ENCODE measurements around the gene ZNF91. TPM values are rescaled to one million over a fixed set of nuclear protein-coding genes. Genes with fewer than 3 reads are reported as not detected.
"Not testable (repeated sequence)": the region's sequence is repeated elsewhere in the genome, so short reads cannot be mapped to it uniquely, and the experiment has no call there.

The ZNF91 gene
- total RNA-seq, 2 experiments from 2014 or later = 23.8 to 24.7 TPM

DNA sequence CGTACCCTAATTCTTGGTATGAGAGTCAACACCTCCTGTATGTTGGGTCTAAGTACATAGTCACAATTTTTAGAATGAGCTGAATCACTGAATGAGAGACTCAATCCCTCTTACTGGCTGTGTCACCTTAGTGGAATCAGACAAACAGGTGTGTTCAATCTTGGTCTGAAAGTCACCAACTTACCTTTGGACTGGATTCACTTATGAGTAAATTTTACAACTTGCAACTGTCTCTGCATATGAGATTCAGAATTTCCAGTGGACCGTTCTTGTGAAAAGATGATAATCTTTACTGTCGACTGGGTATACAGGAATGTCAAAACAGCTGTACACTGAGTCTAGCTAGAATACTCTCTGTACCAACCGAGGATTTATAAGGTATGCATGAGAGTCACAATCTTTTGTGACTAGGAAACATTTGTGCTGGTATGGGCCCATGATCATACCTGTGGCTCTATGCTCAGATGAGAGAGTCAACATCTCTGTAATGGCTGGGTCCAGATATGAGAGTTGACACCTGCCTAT, 5.9 kb upstream of the ZNF91 start:
- CTCF ChIA-PET = no interaction called here
- POLR2A ChIA-PET = no interaction called here

GRCh38 chr19:23399443-23399842, 4.2 kb upstream of the ZNF91 start:
- POLR2A ChIA-PET = no interaction called here
- CTCF ChIA-PET = no interaction called here

DNA sequence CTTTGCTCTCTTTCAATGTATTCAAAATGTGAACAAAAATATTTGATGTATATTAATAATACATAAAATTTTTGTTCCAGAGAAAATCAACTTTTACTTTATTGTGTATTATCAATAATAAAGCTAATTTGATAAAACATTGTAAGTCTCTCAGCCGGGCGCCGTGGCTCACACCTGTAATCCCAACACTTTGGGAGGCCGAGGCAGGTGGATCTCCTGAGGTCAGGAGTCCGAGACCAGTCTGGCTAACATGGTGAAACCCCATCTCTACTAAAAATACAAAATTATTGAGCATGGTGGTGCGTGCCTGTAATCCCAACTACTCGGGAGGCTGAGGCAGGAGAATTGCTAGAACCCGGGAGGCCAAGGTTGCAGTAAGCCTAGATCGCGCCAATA, 449 bp upstream of the ZNF91 start:
- ChIA-PET POLR2A (interaction anchor here (1.1 to 1.9 kb wide), 5 partner anchors 20 to 519 kb away, joined by 3 to 11 read pairs (median 4); partner anchors contain the start of genes ZNF675, ZNF724 and ZNF726), CTCF (interaction anchor here (0.9 to 1.0 kb wide), 2 partner anchors 11 to 45 kb away, joined by 3 read pairs; no protein-coding TSS in a partner anchor)

GRCh38 chr19:23394511-23394910, 760 bp downstream of the ZNF91 start:
- POLR2A ChIA-PET = interaction anchor here (0.6 to 1.9 kb wide), 7 partner anchors 22 to 520 kb away, joined by 3 to 11 read pairs (median 4); partner anchors contain the start of genes ZNF675, ZNF724 and ZNF726
- CTCF ChIA-PET = interaction anchor here (1.1 kb wide), 1 partner anchor 19 kb away, joined by 3 read pairs; no protein-coding TSS in a partner anchor

GRCh38 chr19:23393121-23393520, 2.1 kb downstream of the ZNF91 start:
- ChIA-PET CTCF (no interaction called here), POLR2A (no interaction called here)

- ChIA-PET CTCF (no interaction called here), POLR2A (no interaction called here)
Observed at GRCh38 chr19:23391236-23391635, 4.0 kb downstream of the ZNF91 start.

DNA sequence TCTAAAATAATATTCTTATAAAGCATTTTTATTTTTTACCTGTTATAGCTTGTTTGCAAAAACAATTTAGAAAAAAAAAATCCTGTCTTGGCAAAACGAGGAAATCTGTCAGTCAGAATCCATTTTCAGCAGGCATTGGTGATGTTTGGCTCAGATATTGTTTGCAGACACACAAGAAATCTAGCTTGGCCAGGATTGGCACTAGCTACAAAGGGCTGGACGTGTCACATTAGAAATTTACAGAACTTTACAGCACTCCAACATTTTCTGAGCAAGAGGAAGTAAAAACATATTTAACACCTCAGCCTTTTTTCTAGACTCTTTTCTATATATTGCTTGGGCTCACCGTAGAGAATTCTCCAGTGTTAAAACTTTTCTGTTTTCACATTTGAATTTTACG, 9.9 kb downstream of the ZNF91 start:
- ChIA-PET POLR2A (no interaction called here), CTCF (interaction anchor here (0.8 kb wide), 1 partner anchor 10 kb away, joined by 3 read pairs; the partner anchor contains the start of gene ZNF91)

DNA sequence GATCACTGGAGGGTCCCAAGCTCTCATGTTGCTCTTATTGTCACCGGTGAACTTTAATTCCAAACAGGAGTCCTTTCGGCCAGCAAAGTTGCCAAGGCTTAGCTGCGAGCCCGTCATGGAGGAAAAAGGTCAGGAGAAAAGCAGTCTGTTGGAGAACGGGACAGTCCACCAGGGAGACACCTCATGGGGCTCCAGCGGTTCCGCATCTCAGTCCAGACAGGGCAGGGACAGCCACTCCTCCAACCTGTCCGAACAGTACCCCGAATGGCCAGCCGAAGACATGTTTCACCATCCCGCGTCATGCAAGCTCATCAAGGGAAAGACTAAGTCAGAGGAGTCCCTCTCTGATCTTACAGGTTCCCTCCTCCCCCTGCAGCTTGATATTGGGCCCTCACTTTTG, 10.4 kb downstream of the ZNF91 start:
- POLR2A ChIA-PET = no interaction called here

GRCh38 chr19:23384166-23384565, 11.1 kb downstream of the ZNF91 start:
- POLR2A ChIA-PET = no interaction called here
- CTCF ChIA-PET = no interaction called here

More for the DNA sequence above, 10.4 kb downstream of the ZNF91 start:
- CTCF ChIA-PET = interaction anchor here (0.8 kb wide), 1 partner anchor 10 kb away, joined by 3 read pairs; the partner anchor contains the start of gene ZNF91

GRCh38 chr19:23382955-23383354, 12.3 kb downstream of the ZNF91 start:
- ChIA-PET POLR2A (no interaction called here), CTCF (interaction anchor here (0.6 kb wide), 1 partner anchor 134 kb away, joined by 4 read pairs; no protein-coding TSS in a partner anchor)

GRCh38 chr19:23381114-23381513, 14.2 kb downstream of the ZNF91 start:
- ChIA-PET POLR2A (no interaction called here), CTCF (no interaction called here)

DNA sequence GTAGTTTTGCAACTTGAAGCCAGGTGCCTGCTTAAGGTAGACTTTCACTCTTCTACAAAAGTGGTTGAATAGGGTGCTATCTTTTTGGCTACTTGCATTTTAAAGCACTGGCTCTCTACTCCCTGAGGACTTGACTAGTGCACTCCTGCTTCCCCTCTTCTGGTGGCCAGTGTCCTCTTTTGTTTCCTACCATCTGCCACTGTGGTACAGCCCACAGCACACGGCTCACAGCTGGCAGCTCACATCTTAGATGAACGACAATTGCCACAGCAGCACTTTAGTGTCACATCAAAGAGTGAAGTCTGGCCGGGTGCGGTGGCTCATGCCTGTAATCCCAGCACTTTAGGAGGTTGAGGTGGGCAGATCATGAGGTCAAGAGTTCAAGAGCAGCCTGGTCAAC, 15.6 kb downstream of the ZNF91 start:
- CTCF ChIA-PET = not testable (repeated sequence)
- POLR2A ChIA-PET = interaction anchor here (0.7 kb wide), 1 partner anchor 307 kb away, joined by 3 read pairs; no protein-coding TSS in a partner anchor

DNA sequence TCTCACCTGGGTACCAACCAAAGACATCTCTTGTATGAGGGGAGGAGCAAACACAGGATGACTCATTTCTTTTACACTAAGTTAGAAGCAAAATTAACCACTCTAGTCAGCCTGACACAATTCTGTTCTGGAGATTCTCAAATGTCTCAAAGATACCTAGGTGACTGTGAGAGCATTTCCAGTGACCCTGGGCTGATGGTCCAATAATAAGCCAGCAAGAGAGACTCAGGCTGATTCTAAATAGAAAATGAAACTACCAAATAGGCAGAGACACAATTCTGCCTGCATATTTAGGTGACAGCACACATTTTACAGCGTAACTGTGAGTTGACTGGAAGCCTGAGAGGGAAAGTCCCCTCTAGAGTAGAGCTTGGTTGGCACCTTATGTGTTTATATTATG, 16.3 kb downstream of the ZNF91 start:
- ChIA-PET POLR2A (no interaction called here), CTCF (no interaction called here)

- POLR2A ChIA-PET = no interaction called here
- CTCF ChIA-PET = no interaction called here
Observed at GRCh38 chr19:23377276-23377675, 18.0 kb downstream of the ZNF91 start.

GRCh38 chr19:23366437-23366836, 28.8 kb downstream of the ZNF91 start:
- ChIA-PET CTCF (no interaction called here), POLR2A (no interaction called here)

- CTCF ChIA-PET, POLR2A ChIA-PET: not testable (repeated sequence)
Observed at GRCh38 chr19:23366031-23366430, 29.2 kb downstream of the ZNF91 start.

DNA sequence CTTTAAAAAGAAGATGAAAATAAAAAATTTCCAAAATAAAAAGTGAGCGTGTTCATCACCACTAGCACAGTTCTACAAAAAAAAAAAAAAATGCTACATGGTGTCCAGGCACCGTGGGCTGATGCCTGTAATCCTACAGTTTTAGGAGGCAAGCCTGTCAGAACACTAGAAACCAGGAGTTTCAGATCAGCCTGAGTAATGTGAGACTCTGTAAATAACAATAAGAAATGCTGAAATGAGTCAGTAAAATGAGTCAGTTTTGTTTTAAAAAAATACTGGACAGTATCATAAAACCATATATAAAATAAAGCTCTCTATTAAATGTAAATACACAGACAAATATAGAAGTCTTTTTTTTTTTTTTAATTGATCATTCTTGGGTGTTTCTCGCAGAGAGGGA, 30.0 kb downstream of the ZNF91 start:
- ChIA-PET POLR2A (no interaction called here), CTCF (interaction anchor here (0.7 kb wide), 1 partner anchor 809 kb away, joined by 3 read pairs; no protein-coding TSS in a partner anchor)

GRCh38 chr19:23361843-23362242, 33.4 kb downstream of the ZNF91 start:
- POLR2A ChIA-PET = not testable (repeated sequence)

DNA sequence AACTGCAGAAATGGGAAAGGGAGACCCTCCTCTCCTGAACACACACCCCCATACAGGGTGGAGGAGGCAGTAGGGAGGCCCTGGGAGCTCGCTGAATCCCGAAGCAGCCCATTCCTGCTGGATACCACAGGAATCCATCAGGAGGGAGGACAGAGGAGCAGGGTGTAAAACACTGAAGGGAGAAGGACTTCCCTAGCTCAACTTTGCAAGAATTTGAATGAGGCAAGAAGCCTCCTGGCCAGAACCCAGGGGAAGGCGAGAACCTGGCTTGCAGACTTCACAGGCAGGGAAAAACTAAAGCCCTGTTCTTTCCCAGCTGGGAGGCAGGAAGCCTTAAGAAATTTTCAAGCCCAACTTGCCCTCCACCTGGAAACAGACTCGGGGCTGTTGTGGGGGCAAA, 43.5 kb downstream of the ZNF91 start:
- ChIA-PET CTCF (no interaction called here), POLR2A (no interaction called here)

More at GRCh38 chr19:23361843-23362242, 33.4 kb downstream of the ZNF91 start:
- CTCF ChIA-PET = not testable (repeated sequence)

- CTCF ChIA-PET = interaction anchor here (0.5 kb wide), 1 partner anchor 365 kb away, joined by 3 read pairs; no protein-coding TSS in a partner anchor
- POLR2A ChIA-PET = no interaction called here
Observed at GRCh38 chr19:23346696-23347095, 48.6 kb downstream of the ZNF91 start.

DNA sequence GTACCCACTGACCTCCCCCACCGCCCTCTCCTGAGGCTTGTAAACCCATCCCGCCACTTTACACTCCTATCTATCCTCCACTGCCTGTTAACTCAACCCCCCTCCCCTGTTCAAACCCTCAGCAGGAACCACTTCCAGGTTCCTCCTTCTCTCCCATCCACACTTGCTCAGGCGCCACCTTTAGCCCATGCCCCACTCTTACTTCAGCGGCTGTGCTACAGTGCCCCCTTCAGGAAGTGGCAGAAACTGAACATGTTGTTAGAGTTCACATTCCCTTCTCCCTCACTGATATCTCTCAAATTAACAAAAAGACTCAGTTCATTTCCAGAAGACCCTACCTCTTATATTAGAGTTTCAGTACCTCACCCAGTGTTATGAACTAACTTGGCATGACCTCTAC, 49.4 kb downstream of the ZNF91 start:
- ChIA-PET POLR2A (no interaction called here), CTCF (no interaction called here)

GRCh38 chr19:23343434-23344010, 51.7 kb downstream of the ZNF91 start:
- POLR2A ChIA-PET = no interaction called here
- CTCF ChIA-PET = no interaction called here

Measured in activated CD8-positive, alpha-beta memory T cell treated with anti-CD3 and anti-CD28 coated beads for 36 hours (primary cell).